Fibroblast of mammary gland (primary cell): ENCODE results near the gene TPMT.

Source experiments
- DNase-seq: peaks from one replicate; pipeline ENCODE4 v3.0.0-alpha.2; 2010; ENCODE audit warnings: low read depth
- H3K4me3 ChIP-seq: 2 replicates; pipeline ENCODE4 v1.5.1; 2011; ENCODE audit warnings: low read depth, mild to moderate bottlenecking, low read length, moderate library complexity; ENCODE audit not compliant: control insufficient read depth
- TF ChIP-seq, protein P1 (sequence below): conservative IDR thresholded peaks from 2 replicates; pipeline ENCODE4 v1.5.1; 2011; ENCODE audit warnings: low read depth, low read length, inconsistent platforms; ENCODE audit not compliant: control insufficient read depth, insufficient read depth

Gene TPMT

DNA sequence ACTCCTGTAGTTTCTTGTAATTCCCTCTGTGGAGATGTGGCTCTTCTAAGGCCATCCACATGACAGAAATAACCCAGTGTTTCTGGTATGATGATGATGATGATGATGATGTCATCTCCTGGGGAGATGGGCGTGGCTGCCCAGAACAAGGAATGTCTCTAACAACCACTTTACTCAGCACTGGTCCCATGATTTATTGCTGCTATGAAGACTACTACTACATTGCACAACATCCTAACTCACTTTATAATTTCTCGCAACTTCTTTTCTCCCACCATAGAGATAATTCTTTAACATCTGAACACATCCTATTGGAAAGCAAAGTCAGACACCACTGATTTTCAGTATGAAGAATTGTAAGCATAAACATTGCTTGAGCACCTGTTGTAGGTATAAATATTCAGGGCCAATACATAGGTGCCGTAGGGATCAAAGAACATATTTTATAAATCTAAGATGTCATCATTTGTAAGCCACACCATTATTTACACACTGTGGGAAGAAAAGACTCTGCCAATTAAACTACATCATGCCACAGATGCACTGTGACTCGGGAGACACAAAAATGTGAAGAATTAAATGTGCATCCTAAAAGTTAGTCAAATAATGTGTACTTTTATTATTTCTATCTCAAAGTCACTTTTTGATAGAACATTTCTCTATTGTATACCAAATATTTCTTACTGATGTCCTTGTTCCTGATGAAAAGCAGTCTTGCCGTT, 6.4 kb downstream of the TPMT start:
- DNase-seq = peak; percentile 98
- TF ChIP-seq, protein P1, sequence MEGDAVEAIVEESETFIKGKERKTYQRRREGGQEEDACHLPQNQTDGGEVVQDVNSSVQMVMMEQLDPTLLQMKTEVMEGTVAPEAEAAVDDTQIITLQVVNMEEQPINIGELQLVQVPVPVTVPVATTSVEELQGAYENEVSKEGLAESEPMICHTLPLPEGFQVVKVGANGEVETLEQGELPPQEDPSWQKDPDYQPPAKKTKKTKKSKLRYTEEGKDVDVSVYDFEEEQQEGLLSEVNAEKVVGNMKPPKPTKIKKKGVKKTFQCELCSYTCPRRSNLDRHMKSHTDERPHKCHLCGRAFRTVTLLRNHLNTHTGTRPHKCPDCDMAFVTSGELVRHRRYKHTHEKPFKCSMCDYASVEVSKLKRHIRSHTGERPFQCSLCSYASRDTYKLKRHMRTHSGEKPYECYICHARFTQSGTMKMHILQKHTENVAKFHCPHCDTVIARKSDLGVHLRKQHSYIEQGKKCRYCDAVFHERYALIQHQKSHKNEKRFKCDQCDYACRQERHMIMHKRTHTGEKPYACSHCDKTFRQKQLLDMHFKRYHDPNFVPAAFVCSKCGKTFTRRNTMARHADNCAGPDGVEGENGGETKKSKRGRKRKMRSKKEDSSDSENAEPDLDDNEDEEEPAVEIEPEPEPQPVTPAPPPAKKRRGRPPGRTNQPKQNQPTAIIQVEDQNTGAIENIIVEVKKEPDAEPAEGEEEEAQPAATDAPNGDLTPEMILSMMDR = no peak

DNA sequence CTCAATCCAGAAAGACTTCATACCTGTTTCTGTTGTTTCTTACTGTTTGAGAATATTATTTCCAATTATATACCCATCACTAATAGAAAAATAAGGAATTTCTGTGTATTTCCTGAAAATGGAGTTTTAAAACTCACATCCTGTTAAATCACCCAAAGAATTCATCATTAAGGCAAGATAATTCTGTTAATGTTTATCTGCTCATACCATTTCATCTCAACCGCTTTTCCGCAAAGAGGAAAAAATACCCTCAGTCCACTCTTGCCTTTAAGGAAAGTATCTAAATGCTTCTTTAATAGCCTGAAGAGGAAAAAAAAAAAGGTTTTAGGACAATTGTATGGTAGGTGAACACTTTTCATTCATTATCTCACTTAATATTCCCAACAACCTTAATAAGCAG, 7.3 kb downstream of the TPMT start:
- TF ChIP-seq, protein P1 = no peak
- DNase-seq = no peak
- H3K4me3 ChIP-seq = no peak overlapping the region

More for the DNA sequence above, 6.4 kb downstream of the TPMT start:
- no peak overlapping the region for H3K4me3 ChIP-seq

DNA sequence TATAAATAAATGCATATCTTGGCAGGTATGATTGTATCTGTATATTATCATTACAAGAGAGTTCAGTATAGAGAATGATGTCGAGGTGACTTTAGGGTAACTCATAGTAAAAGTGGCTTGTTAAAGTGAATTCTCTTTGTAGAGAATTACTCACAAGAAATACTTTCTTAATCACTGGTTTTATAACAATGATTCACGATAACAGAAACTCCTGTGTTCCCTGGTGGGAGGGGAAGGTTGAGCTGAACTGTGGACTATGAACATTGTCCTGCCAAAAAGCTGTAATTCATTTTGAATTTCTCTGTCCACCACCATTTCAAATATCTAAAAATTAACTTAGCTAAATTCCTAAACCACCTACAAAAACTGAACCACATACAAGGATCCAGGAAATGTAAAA, 7.7 kb downstream of the TPMT start:
- peak; percentile 79 for DNase-seq
- TF ChIP-seq, protein P1 = no peak

DNA sequence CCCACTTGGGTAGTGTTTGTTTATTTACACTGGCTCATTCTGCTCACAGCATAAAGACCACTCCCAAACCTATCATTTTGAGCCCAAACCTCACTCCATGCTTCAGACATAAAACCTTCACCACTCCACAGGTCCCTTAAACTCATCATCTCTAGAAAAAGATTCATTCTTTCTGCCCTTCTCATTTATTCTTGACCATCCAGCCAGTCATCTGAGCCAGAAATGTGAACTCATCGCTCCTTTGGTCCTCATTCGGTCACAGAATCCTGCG, 12.4 kb downstream of the TPMT start:
- TF ChIP-seq, protein P1 = no peak
- no peak overlapping the region for H3K4me3 ChIP-seq
- no peak for DNase-seq

More for the DNA sequence above, 7.7 kb downstream of the TPMT start:
- H3K4me3 ChIP-seq = no peak overlapping the region

DNA sequence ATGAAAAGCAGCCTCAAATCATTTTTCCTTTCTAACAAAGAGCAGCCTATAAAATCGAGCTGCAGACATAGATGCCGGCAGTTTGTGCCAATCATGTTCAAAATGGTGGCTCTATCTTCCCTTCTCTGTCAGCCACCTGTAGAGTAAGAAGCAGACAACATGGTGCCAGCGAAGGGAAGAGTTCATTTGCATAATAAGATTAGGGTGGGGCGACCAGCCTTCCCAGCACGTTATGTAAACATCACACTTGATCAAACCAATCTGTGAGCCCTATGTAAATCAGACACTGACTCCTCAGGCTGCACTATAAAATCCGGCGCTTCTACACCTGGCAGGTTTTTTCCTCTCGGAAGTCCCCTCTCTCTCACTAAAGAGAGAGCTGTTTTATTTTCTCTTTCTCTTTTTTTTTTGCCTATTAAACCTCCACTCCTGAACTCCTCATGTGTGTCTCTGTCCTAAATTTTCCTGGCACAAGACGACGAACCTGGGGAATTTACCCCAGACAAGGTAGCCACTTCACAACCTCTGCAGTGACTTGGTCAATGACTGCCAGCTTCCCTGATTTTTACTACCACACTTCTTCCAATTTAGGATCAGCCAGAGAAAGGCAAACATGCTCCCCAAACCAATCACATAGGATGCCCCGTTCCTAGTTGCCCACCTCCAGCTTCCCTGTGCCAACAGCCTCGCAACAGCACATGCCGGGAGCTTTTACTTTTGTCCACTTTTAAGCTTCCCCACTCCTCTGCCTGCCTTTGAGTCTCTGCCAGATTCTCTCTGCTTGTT, 12.9 kb downstream of the TPMT start:
- TF ChIP-seq, protein P1 = no peak
- no peak for DNase-seq
- H3K4me3 ChIP-seq = no peak overlapping the region

DNA sequence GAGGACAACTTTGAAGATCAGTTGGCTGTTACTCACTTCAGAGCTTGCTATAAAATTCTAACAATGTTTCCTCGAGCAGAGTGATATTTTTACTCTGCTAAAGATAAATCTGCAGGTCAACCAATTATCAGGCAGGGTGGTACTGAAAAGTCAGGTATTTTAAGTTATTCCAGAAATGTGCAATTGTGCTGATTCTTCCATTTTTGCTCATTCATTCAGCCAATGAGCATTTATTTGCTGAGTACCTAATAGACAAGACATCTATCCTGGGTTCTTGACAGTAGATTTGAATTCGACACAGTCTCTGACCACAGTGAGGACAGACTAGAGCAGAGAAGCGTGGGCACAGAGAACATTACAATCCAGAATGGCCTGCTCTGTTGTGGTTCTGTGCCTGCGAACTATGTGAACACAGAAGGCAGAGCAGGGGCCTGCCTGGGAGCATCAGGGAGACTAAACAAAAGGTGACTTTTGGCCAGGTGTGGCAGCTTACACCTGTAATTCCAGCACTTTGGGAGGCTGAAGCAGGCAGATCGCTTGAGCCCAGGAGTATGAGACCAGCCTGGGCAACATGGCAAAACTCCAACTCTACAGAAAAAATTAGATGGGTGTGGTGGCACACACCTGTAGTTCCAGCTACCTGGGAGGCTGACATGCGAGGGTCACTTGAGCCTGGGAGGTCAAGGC, 14.8 kb downstream of the TPMT start:
- TF ChIP-seq, protein P1 = no peak
- DNase-seq = no peak
- no peak overlapping the region for H3K4me3 ChIP-seq
